ENCODE data around the gene CAPN11. TPM values are rescaled to one million over a fixed set of nuclear protein-coding genes. Genes with fewer than 3 reads are reported as not detected.

CAPN11 gene
- total and polyA plus RNA-seq, 9 of the 15 experiments (the other 6 are each of a cell fraction or from before 2014, with no cell fraction given): 0.03 to 0.61 (median 0.17) TPM; not detected in 1

DNA sequence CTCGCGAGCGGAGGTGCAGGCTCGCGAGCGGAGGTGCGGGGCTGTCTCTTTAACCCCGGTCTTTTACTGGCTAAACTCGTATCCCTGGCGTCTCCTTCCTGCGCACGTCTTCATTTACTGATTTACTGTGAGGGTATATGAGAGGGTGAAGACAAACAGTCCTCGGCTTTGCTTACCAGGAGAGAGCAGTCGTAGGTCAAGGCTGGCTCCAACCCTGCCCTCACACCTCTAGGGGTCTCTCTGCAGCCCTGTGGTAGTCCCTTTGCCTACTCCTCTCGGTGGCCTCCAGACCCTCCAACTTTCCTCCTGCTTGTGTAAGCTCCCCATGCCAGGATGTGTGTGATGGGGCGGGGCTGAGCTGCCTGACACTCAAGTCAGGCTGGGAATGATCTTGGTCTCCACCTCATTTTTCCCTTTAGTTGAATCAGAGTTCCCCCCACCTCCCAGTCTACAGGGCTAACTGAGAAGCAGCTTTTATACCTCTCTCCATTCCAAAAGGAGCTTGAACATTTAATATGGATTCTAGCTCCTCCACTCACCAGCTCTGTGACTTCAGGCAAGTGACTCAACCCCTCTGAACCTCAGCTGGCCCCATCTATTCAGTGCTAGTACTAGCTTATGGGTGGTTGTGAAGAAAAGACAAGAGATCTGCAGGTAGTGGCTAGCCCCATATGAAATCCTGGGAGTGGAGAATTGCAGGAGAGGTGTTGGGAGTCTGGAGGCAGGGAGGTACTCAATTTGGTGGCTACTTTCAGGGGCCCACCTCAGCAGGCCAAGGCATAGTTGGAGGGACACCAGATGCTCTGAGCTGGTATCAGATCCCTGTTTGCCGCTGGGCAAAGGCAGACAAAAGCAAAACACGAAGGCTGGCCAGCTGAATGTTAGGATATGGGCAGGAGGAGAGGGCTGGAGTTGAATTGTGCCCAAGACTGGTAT, 65.7 kb downstream of the CAPN11 start:
- intact Hi-C loops (cut with micrococcal nuclease) (loop anchor here (2.0 to 10.0 kb wide), 2 partner anchors 29 to 589 kb away; partner anchors contain the start of gene MAD2L1BP), in situ Hi-C loops (cut with MboI) (no loop called here)
- Histone ChIP-seq H3K79me2 (ENCODE audit: control insufficient read depth, insufficient read depth, low read length) (peaks cover 58% of the 10 kb centered on the region), H2AFZ (ENCODE audit: low read depth, low read length) (peak overlapping the region; percentile 57), H3K36me3 (ENCODE audit: control insufficient read depth, insufficient read depth, low read length) (peaks cover 25% of the 10 kb centered on the region), H3K9me3 (replicated peaks; ENCODE audit: control insufficient read depth, insufficient read depth, low read depth, low read length) (no peaks in the 10 kb centered on the region), H3K27me3 (ENCODE audit: control insufficient read depth in 2 of 2, insufficient read depth in 2 of 2, low read length in 2 of 2) (no peaks in the 10 kb centered on the region), H3K27ac (ENCODE audit: extremely low read depth, low read depth, low read length) (peak overlapping the region; percentile 66), H3K4me3 (peak overlapping the region; percentile 54), H4K20me1 (replicated peaks; ENCODE audit: control insufficient read depth, insufficient read depth, low read length) (peaks cover 3% of the 10 kb centered on the region; the same call in 1 of the 2 replicates), H3K9ac (ENCODE audit: insufficient read depth in 1 of 2, low read depth in 2 of 2, low read length in 2 of 2) (peak overlapping the region; percentile 57 to 91), H3K4me1 (replicated peaks in 1 of 2; ENCODE audit: control insufficient read depth in 2 of 2, insufficient read depth in 2 of 2, low read length in 2 of 2) (peaks cover 66 to 83% of the 10 kb centered on the region in 2 experiments), H3K4me2 (ENCODE audit: insufficient read depth, low read length) (peak overlapping the region; percentile 86), H3K9me1 (ENCODE audit: control insufficient read depth, insufficient read depth, low read length) (peaks cover 6% of the 10 kb centered on the region)
- ChIA-PET CTCF (ENCODE audit: low intra/inter-chr PET ratio) (interaction anchor here (0.8 kb wide), 1 partner anchor 13 kb away, joined by 6 read pairs; no protein-coding TSS in a partner anchor), POLR2A (interaction anchor here (0.5 to 6.8 kb wide), 12 partner anchors 11 to 869 kb away, joined by 3 to 104 read pairs (median 3); partner anchors contain the start of genes GTPBP2 and HSP90AB1)
- peak in 3 of 4 experiments; percentile 11 to 57 (median 41) for DNase-seq (ENCODE audit: extremely low read depth in 1 of 4, low spot score in 3 of 4)
- FAIRE-seq: no peak
- 6% methylated on average over 10 of the region's 18 CpGs for WGBS (ENCODE audit: insufficient coverage, low coverage, missing lambda C conversion rate)
- BruUV-seq (replicated peaks): TSS peak; percentile 38
- ATAC-seq: peak; percentile 6
- TF ChIP-seq, protein P1, sequence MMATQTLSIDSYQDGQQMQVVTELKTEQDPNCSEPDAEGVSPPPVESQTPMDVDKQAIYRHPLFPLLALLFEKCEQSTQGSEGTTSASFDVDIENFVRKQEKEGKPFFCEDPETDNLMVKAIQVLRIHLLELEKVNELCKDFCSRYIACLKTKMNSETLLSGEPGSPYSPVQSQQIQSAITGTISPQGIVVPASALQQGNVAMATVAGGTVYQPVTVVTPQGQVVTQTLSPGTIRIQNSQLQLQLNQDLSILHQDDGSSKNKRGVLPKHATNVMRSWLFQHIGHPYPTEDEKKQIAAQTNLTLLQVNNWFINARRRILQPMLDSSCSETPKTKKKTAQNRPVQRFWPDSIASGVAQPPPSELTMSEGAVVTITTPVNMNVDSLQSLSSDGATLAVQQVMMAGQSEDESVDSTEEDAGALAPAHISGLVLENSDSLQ (IDR thresholded peaks at IDR 0.05): peak; percentile 33
- no peak for TF ChIP-seq MTA1 (IDR thresholded peaks at IDR 0.05; ENCODE audit: borderline replicate concordance)
- peak; percentile 17; the same call in 1 of the 2 replicates for TF ChIP-seq HDGF (IDR thresholded peaks at IDR 0.05)
- peak; percentile 56; the same call in 1 of the 2 replicates for TF ChIP-seq ARID4B (CRISPR knock-in tag; IDR thresholded peaks at IDR 0.05)
- TF ChIP-seq NRF1 (conservative IDR thresholded peaks at IDR 0.05 in 1 of 2, IDR thresholded peaks at IDR 0.05 in 1 of 2): peak; percentile 52 to 55; a peak in 3 of 4 replicates
- no peak for TF ChIP-seq HDAC8 (tag; IDR thresholded peaks at IDR 0.05)
- peak in 1 of 2 experiments; percentile 70; a peak in 1 of 4 replicates for TF ChIP-seq TEAD1 (CRISPR knock-in tag; IDR thresholded peaks at IDR 0.05)
- peak; percentile 37 to 75; a peak in 3 of 4 replicates for TF ChIP-seq KDM1A (IDR thresholded peaks at IDR 0.05)
- peak; percentile 76 for TF ChIP-seq CHD4 (IDR thresholded peaks at IDR 0.05; ENCODE audit: insufficient read depth, insufficient replicate concordance, low read depth, low read length, poor library complexity, severe bottlenecking)
- TF ChIP-seq UBTF (IDR thresholded peaks at IDR 0.05; ENCODE audit: borderline replicate concordance in 1 of 2, low read depth in 2 of 2, low read length in 2 of 2): 0 out of 4 replicates have a peak, but pooled peaks of 1 of the 2 experiments have one; percentile 51
- TF ChIP-seq ZNF57 (CRISPR knock-in tag; IDR thresholded peaks at IDR 0.05): 0 out of 2 replicates have a peak, but pooled peaks have one; percentile 22

All from K562 (cell line).